GM21723 (cell line): ENCODE measurements around the gene OCIAD2.
"Not testable (repeated sequence)": the region's sequence is repeated elsewhere in the genome, so short reads cannot be mapped to it uniquely, and the experiment has no call there.

Experiments used
- ATAC-seq: cut with Tn5 transposase; IDR thresholded peaks from one replicate; pipeline ENCODE4 v1.9.1; 2021; ENCODE audit warnings: mild to moderate bottlenecking, moderate library complexity; ENCODE audit not compliant: unreplicated experiment

OCIAD2 gene

DNA sequence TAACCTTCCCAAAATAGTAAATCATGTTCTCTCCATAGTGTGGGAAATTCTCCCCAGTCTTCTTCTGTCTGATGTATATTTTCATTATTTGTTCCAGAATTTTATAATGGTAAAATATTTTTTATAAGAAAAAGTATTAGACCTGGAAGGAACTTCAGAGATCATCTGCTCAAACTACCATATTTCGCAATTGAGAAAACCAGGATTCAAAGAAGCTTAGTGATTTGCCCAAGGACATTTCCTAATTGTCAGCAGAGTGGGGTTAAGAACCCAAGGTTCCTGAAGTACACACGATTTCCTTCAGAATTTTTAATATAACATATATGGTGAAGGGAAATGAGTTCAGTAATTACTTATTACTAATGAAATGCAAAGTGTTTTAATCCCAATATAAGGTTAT is 51.6 kb downstream of the OCIAD2 start:
- ATAC-seq = no peak

DNA sequence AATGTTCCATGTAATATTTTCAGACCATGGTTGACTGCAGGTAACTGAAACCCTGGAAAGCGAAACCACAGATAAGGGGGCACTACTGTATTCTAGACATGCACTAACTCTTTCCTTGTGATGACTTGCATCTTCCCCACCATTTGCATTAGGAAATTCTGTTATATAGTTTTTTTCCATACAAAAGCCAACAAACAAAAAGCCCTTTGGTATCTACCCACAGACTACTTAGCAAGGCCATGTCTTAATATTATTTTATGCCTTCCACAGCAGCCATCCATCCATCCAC is 52.2 kb downstream of the OCIAD2 start:
- ATAC-seq = no peak

DNA sequence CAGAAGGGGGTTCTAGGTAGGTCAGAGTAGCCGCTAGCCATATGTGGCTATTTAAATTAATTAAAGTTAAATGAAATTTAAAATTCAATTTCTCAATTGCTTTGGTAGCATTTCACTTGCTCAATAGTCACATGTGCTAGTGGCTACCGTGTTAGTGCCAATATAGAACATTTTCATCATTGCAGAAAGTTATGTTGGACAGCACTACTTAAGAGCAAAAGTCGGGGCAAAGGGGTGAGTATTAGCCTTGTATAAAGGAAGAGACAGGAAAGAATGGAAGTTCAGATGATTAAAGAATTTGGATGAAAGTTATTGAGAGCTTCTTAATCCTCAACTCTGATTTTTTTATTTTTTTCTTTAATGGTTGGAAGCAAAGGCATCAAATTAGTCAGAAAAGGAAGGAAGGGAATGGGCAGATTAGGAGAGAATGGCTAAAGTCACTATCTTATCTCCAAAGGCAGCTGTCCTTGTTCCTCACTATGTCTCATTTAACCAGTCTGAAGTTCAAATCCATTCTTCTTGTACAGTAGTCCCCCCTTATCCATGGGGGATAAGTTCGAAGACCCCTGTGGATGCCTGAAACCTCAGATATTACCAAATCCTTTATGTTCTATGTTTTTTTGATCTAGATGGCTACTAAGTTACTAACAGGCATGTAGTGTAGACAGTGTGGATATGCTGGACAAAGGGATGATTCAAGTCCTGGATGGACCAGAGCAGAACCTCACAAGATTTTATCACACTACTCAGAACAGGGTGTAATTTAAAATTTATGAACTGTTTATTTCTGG is 52.8 kb downstream of the OCIAD2 start:
- ATAC-seq = no peak

DNA sequence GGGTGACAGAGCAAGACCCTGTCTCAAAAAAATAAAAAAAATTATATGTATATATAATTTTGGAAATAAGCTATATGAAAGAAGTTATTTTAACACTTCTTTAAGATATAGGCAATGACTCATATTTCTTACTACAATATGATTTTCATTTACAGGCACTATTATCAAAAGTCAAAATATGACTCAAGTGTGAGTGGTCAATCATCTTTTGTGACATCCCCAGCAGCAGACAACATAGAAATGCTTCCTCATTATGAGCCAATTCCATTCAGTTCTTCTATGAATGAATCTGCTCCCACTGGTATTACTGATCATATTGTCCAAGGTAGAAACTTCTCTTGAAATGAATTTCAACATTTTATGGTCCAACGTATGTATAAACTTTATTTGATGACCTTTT is 54.9 kb downstream of the OCIAD2 start:
- ATAC-seq = no peak

DNA sequence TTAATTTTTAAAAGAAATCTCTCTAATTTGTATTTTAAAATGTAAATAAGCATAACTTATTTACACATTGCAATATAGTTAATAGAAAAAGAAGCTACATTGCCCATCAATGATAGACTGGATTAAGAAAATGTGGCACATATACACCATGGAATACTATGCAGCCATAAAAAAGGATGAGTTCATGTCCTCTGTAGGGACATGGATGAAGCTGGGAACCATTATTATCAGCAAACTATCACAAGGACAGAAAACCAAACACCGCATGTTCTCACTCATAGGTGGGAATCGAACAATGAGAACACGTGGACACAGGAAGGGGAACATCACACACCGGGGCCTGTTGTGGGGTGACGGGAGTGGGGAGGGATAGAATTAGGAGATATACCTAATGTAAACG is 57.8 kb downstream of the OCIAD2 start:
- ATAC-seq = not testable (repeated sequence)

DNA sequence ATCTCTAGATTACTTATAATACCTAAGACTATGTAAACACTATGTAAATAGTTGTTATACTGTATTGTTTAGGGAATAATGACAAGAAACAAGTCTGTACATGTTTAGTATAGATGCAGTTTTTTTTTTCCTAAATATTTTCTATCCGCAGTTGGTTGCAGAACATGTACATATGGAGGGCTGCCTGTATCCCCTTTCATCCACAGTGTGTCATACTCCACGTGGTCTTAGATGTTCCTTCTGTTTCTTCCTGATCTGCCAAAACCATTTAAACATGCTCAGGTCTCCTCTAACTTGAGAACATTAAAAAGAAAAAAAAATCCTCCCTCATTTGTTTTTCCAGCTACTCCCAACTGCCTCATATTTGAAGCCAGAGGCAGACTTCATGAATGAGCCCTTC is 61.7 kb downstream of the OCIAD2 start:
- ATAC-seq = no peak

DNA sequence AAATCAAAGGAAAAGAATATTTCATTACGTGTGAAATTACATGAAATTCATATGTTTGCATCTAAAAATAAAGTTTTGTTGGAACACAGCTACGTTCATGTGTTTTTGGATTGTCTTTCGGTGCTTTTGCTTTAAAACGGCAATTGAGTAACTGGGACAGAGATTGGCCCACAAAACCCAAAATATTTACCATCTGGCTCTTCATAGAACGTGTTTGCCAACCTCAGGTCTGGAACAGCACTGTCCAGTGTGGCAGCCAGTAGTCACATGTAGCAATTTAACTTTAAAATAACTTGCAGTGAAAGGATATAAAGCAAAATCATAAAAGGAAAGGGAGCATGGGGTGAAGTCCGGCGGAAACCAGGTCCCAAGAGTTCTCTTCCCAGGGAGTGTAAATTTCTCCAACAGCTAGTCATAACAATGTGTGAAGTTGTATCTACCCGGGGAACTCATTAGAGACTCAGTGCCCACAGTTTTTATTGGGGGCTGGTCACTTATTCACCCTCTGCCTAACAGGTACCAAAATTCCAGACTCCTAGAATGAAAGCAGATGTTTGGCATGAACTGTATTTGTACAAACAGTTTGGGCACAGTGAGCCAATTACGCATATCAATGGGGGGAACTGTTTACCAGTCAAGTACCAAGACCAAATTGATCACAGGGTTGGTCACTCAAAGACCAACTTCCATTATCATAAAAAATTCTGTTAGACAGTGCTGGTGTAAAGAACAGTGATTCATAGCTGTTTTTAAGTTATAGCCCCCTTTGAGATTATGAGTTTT is 65.3 kb downstream of the OCIAD2 start:
- no peak for ATAC-seq

DNA sequence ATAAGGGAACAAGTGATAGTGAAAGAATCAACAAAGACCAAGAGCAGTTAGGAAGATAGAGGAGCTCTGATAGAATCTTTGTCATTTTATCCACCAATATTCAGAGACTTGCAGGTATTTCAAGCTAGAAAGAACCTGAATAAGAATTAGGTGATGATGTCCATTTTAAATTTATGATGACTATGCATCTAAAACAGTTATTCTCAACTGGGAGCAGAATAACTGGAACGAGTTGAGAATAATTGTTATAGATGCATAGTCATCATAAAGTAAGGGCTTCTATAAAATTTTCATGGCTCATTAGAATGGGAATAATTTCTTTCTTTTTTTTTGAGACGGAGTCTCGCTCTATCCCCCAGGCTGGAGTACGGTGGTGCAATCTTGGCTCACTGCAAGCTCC is 69.9 kb downstream of the OCIAD2 start:
- no peak for ATAC-seq
